ENCODE results near the gene FHOD1. TPM values are rescaled to one million over a fixed set of nuclear protein-coding genes. Genes with fewer than 3 reads are reported as not detected.
A peak's percentile ranks its signal among the peaks of the same experiment; 100 is the strongest.

FHOD1 gene
- total and polyA plus RNA-seq, 8 donors = 68.4 to 300 (median 186) TPM

DNA sequence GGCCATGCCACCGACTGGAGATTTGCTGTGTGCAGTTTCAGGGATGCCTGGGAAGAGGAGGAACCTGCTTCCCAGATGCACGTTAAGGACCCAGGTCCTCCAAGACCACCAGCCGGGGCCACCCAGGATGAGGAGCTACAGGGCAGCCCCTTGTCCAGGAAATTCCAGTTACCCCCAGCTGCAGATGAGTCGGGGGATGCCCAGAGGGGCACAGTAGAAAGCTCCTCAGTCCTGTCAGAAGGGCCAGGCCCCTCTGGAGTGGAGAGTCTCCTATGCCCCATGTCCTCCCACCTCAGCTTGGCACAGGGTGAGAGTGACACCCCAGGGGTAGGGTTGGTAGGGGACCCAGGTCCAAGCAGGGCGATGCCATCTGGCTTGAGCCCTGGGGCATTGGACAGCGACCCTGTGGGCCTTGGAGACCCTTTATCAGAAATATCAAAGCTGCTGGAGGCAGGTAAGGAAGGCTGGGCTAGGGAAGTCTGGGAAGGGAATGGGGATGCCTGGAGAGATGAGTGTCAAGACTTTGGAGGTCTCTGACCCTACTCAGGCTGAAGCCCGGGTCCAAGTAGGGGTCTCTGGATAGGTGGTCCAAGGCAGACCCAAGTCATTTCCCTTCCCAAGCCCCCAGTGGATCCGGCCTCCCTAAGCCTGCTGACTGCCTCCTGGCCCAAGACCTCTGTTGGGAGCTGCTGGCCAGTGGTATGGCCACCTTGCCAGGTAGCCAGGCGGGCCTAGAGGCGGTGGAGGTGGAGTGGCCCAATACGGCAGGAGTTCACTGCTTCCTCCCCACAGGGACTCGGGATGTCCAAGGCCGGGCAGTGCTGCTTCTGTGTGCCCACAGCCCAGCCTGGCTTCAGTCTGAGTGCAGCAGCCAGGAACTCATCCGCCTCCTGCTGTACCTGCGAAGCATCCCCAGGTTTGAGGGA is 33.1 kb upstream of the FHOD1 start:
- H3K27me3 ChIP-seq = no peaks in the 10 kb centered on the region
- H3K4me3 ChIP-seq = no peak overlapping the region
- H3K27ac ChIP-seq = no peak overlapping the region
- ATAC-seq (no peak), DNase-seq (no peak)
- H3K4me1 ChIP-seq = peaks cover 12 to 33% of the 10 kb centered on the region in 2 donors
- H3K9me3 ChIP-seq = no peaks in the 10 kb centered on the region
- intact Hi-C loops (cut with DNase I) = no loop called here
- no peak for TF ChIP-seq CTCF (IDR thresholded peaks at IDR 0.05)
- H3K36me3 ChIP-seq = peaks cover 0 to 14% of the 10 kb centered on the region in 2 donors

DNA sequence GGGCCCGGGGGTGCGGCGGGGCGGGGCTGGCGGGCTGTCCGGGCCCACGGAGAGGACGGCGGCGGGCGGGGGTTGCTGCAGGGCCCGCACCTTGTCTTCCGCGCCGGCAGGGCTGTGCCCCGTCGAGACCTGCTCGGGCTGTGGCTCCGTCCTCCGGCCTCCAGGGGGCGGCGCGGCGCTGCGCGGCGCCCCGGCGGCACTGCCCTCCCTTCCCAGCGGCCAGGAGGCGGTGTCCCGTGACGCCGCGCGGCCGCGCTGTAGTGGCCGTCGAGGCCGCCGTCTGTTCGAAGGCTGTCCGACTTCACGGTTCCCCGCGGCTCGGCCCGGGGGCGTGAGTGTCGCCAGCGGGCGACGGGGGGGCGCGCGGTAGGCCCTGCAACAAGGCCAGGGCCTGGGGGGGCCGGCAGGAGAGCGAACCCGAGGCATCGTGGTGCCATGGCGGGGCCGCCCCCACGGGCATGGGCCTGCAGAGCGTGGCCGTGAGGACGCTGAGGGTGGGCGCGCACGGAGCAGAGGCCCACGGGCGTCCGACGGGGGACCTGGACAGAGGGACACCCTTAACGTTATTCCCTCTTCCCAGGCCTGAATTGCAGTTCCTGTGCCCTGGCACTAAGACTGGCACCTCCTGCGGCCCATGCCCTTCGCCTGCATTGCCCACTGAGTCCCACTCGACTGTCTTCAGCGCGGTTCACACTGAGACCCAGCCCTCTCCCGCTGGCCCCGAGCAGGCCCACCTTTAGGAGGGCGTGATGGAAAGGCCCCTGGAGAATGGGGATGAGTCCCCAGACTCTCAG is 32.2 kb upstream of the FHOD1 start, which contains the start of gene PLEKHG4:
Gene PLEKHG4 (plus strand): TSS at position 237 of the 794 bp plus-strand sequence. CDS start 513 bp downstream, at position 750.
- peak; percentile 92 for ATAC-seq
- Histone ChIP-seq H3K27me3 (no peaks in the 10 kb centered on the region), H3K36me3 (peaks cover 0 to 15% of the 10 kb centered on the region in 2 donors), H3K4me1 (peaks cover 12 to 33% of the 10 kb centered on the region in 2 donors), H3K27ac (peak within 1 kb of the TSS; percentile 66 to 75), H3K4me3 (peak within 1 kb of the TSS; percentile 48 to 60), H3K9me3 (no peaks in the 10 kb centered on the region)
- DNase-seq = peak; percentile 57 to 98 (median 84)
- peak; percentile 74 to 87 for TF ChIP-seq CTCF (IDR thresholded peaks at IDR 0.05)
- intact Hi-C loops (cut with DNase I) = no loop called here

GRCh38 chr16:67278773-67279295 is 31.6 kb upstream of the FHOD1 start:
- H3K27me3 ChIP-seq = no peaks in the 10 kb centered on the region
- DNase-seq (peak in 1 of 4 donors; percentile 24), ATAC-seq (peak; percentile 42)
- peak overlapping the region; percentile 48 to 60 for H3K4me3 ChIP-seq
- H3K9me3 ChIP-seq = no peaks in the 10 kb centered on the region
- intact Hi-C loops (cut with DNase I) = no loop called here
- H3K4me1 ChIP-seq = peaks cover 12 to 33% of the 10 kb centered on the region in 2 donors
- TF ChIP-seq CTCF (IDR thresholded peaks at IDR 0.05) = no peak
- peaks cover 0 to 15% of the 10 kb centered on the region in 2 donors for H3K36me3 ChIP-seq
- peak overlapping the region; percentile 66 to 75 for H3K27ac ChIP-seq

- DNase-seq (no peak), ATAC-seq (peak; percentile 30)
- Histone ChIP-seq H3K36me3 (peaks cover 0 to 15% of the 10 kb centered on the region in 2 donors), H3K4me1 (peaks cover 12 to 33% of the 10 kb centered on the region in 2 donors), H3K9me3 (no peaks in the 10 kb centered on the region), H3K27me3 (no peaks in the 10 kb centered on the region), H3K27ac (peak overlapping the region; percentile 66 to 75), H3K4me3 (peak overlapping the region; percentile 48 to 60)
- no peak for TF ChIP-seq CTCF (IDR thresholded peaks at IDR 0.05)
- intact Hi-C loops (cut with DNase I) = no loop called here
Observed at GRCh38 chr16:67277999-67278772, 30.9 kb upstream of the FHOD1 start.

Data from left lung (tissue), 10 donors.